HG02571 (cell line): Measurements from ENCODE around the gene COPB1.
A peak's percentile ranks its signal among the peaks of the same experiment; 100 is the strongest.

Experiments
- ATAC-seq: cut with Tn5 transposase; IDR thresholded peaks from one replicate; pipeline ENCODE4 v1.9.1; 2021; ENCODE audit warnings: mild to moderate bottlenecking, moderate library complexity; ENCODE audit not compliant: unreplicated experiment

The COPB1 gene

DNA sequence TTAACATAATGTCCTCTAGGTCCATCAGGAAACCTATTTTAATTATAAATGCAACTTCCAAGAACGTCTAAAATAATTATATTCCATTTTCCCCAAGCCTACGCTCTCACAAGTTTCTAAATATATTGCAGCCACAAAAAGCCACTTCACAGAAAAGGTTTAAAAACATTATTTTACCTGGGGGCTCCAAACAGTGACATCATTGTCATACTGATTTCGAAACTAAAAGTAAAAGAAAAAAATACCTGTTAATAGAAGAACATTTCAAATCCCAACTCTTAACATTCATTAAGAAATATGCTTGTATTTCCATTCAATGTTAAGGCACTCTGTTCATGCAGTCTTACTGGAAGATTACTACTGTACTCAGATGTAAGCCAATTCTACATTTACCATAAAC lies 19.2 kb upstream of the COPB1 start:
- ATAC-seq = no peak

DNA sequence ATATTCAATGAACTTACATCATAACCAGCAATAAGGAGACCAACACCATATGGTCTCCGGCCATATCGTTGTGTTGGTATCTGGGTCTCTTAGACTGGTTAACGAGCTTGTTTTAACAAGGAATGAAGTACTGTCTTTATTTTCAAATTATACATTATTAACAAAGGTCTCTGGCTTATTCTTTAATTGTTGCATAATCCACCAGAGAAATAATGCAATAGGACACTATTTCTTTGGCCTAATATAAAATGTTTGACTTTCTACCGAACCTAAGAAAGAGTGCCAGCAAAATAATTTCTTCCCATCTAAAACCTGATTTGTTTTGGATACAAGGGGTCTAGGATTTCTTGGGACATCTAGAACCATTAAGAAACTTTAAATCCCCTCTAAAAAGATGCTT lies 14.2 kb upstream of the COPB1 start:
- no peak for ATAC-seq

DNA sequence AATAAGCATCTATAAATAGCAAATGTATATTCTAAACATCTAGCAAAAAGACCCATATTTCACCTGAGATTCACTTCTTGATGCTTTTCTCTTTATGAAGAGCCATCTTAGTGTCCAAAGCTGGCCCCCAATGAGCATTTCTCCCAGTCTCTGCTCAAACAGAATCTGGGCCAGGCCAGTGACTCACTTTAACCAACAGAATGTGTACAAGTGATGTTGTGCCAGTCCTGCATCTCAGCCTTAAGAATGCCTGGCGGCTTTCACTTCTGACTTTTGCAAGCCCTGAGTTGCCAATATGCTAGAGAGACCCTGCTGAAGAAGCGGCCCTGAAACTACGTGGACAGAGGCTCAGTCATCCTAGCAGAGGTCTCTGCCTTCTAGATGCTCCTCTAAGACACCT lies 6.9 kb upstream of the COPB1 start:
- no peak for ATAC-seq

GRCh38 chr11:14503023-14503422 lies 3.4 kb upstream of the COPB1 start:
- no peak for ATAC-seq

DNA sequence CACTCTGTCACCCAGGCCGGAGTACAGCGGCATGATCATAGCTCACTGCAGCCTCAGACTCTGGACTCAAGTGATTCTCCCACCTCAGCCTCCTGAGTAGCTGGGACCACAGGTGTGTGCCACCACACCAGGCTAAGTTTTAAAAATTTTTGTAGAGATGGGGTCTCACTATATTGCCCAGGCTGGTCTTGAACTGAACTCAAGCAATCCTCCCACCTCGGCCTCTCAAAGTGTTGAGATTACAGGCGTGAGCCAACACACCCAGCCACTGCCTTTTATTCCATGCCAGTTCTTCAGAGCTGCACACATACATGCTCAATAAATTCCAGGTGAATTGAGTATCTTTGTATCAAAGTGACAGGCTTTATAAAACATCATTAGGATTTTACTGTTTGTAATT lies 2.4 kb upstream of the COPB1 start:
- no peak for ATAC-seq

GRCh38 chr11:14500181-14500651 lies 605 bp upstream of the COPB1 start:
- peak; percentile 56 for ATAC-seq

- ATAC-seq = peak; percentile 13
These were observed 442 bp downstream of the COPB1 start for GRCh38 chr11:14499178-14499559.

- no peak for ATAC-seq
These were observed 18.9 kb downstream of the COPB1 start for GRCh38 chr11:14480716-14481115.

GRCh38 chr11:14471127-14471526 lies 28.5 kb downstream of the COPB1 start:
- no peak for ATAC-seq

DNA sequence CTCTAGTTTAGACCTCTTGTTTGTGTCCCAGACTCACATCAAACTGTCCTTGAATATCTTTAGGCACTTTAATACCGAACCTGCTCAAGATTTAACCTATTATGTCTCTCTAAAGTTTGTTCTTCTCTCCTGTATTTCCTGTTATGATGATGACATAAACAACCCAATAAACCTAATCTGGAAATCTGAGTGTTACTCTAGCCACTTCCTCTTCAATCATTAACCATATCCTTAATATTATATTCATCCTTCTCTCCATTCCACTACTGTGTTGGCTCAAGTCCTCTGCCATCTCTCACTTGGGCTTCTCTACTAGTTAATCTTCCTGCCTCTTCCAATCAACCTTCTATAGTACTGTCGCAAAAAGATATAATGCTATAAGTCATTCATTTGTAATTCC lies 36.0 kb downstream of the COPB1 start:
- ATAC-seq = no peak

DNA sequence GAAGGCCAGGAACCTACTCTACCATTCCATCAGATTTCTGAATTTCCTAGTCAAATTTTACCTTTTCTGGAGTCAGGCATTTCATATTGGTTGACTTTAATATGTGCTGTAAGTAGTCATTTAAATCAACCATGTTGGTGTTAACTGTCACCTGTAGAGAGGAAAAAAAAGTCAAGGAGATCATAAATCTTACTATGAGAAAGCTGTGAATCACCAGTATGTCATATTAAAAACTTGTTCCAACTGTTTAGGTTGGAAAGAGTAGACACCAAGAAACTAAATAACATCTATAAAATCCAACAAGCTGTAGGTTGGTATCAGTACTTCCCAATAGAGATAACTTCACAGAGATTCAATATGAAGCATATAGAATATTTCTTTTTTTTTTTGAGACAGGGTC lies 39.5 kb downstream of the COPB1 start:
- ATAC-seq = no peak

DNA sequence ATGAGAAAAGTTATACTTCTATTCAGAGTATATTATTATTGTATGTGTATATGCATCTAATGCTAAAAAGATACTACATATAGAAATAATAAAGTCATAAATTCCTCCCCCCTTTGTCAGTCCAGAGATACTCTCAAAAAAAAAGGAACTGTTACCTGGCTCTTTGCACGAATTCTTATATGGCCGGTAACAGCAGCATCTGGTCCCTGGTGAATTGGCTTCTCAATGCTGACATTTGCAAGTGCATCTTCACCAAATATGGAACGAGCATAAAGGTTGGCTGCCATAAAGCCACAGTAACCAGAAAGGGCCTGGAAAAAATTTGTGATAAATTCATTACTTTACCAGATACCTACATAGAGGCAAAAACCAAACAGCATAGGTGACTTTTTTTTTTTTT lies 41.2 kb downstream of the COPB1 start:
- no peak for ATAC-seq

GRCh38 chr11:14455648-14456430 lies 43.8 kb downstream of the COPB1 start:
- no peak for ATAC-seq

- no peak for ATAC-seq
These were observed 44.6 kb downstream of the COPB1 start for GRCh38 chr11:14454861-14455632.

DNA sequence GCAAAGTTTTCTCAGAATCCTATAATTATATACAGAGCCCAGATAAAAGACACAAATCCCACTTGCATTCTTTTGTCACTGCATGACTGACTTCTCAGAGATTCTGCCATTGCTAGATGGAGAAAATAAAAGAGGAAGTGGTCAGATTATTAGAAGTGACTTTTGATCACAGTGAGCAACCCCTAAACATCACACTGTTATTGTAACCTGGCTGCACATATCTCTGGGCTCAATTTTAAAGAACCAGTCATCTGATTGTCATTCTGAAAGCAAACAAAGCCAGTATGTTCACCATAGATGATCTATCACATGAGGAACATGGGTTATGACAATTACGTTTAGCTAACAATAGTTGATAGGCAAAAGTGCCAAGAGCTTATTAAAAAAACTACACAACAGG lies 47.8 kb downstream of the COPB1 start:
- no peak for ATAC-seq

DNA sequence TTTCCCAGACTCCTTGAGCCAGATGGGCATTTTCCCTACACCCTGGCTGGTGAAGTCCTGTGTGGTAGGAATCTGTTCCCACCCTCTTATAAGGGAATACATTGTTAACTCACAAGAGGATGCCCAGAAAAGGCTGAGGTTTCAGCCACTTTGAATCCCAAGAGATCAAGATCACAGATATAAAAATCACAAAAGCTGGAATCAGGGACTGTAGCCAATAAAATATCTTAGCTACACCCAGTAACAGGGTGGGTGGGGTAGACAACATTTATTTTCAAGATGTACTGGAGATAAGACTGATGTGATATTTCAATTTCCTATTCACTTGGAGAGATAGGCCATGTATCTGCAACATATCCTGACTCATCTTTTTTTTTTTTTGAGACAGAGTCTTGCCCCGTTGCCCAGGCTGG lies 50.3 kb downstream of the COPB1 start:
- ATAC-seq = no peak

DNA sequence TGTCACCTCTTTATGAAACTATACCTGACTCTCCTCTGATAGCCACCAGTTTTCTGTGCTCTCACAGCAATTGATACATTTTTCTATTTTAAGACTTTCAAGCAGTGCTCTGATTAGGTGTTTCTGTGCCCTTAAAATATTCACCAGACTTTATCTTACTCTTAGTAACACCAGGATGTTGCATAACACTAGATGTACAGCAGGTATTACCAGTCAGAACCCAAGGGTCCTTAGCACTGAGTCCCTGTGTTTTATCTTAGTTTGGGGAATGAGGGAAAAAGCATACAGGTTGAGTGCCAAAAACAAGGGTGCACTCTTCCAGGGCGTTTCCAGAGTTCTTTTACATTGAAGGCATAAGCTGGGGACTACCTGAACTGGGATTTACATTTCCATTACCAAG lies 51.4 kb downstream of the COPB1 start:
- ATAC-seq = no peak

- no peak for ATAC-seq
These were observed 52.9 kb downstream of the COPB1 start for GRCh38 chr11:14446701-14447169.

- ATAC-seq = no peak
These were observed 53.8 kb downstream of the COPB1 start for GRCh38 chr11:14445542-14446530.

DNA sequence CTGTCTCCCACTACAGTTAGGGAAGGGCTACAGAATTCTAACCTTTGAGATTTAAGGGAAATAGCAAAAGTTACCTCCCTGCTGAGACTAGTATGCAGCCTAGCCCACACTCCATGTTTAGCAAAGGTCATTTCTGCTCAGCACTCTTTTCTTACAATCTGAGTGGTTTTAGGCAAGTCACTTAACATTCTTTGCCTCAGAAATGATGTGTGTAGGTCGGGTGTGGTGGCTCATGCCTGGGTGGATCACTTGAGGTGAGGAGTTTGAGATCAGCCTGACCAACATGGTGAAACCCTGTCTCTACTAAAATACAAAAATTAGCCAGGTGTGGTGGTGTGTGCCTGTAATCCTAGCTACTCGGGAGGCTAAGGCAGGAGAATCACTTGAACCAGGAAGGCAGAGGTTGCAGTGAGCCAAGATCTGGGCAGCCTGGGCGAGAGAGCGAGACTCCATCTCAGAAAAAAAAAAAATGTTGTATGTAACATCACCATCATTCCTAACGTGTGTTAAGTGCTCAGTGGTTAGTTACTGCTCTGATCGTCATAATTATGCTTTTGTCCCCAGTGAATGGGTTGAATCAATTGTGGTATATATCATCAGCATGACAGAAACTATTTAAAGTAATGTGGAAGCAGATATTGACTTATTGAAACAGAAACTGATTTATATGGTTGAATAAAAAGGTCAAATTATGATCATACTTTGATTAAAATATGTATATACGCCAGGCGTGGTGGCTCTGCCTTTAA lies 55.0 kb downstream of the COPB1 start:
- ATAC-seq = no peak
